Measurements from ENCODE around the gene TGFBR1.

The TGFBR1 gene

DNA sequence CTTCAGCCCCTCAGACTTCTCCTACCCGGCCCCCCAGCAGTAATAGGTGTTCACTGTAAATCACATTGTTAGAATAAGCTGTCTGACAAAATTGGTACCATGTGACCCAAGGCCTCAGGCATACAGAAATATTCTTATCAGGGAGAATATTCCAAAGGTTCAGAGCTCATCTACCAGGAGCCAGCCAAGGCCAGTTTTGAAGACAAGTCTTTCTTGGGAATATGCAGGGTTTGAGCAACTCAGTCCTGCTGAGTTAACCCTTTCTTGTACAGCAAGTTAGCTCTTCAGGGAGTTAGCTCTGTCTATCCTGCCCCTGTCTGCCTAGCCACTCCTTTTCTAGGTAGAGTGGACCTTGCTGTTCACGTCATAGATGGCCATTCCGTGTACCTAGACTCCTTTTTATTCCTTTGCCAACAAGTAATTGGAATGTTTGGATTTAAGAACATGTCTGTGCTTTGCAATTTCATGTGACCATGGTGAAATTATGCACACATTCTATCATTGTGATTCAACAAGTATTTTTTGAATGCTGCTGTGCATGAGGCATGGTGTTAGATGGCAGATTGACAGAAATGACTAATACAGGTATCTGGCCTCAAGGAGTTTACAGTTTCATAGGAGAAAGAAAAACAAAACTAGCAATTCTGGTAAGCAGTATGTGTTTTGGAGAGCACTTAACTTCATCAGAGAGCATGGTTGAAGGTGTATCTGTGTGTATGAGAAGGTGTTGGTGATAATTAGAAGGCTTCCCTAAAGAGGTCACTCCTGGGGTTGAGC lies 22.6 kb downstream of the TGFBR1 start:
- no peak for TF ChIP-seq CTCF (IDR thresholded peaks at IDR 0.05; ENCODE audit: control extremely low read depth, extremely low read depth, low read depth, missing control alignments)
- ChIA-PET POLR2A (no interaction called here), CTCF (interaction anchor here (0.9 to 4.2 kb wide), 4 partner anchors 10 to 129 kb away, joined by 4 to 22 read pairs (median 8); no protein-coding TSS in a partner anchor)
- DNase-seq (ENCODE audit: extremely low spot score): no peak

DNA sequence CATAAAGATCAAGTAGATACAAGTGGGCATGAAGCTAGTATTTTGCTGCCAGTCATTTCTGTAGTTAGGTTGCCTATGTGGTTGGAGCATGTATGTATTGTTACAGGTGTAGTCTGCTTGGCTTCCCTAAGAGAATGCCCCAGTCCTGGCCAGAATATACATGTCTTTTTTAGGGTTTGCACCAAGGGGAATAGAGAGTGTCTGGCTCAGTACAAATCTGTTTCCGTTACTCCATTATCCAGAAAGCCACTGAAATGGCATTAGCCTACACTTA lies 23.2 kb downstream of the TGFBR1 start:
- TF ChIP-seq CTCF (IDR thresholded peaks at IDR 0.05; ENCODE audit: control extremely low read depth, extremely low read depth, low read depth, missing control alignments): no peak
- DNase-seq (ENCODE audit: extremely low spot score): no peak
- CTCF ChIA-PET: interaction anchor here (4.2 kb wide), 1 partner anchor 13 kb away, joined by 22 read pairs; no protein-coding TSS in a partner anchor
- POLR2A ChIA-PET: no interaction called here

GRCh38 chr9:99129091-99129490 lies 24.2 kb downstream of the TGFBR1 start:
- DNase-seq (ENCODE audit: extremely low spot score): no peak
- POLR2A ChIA-PET: no interaction called here
- TF ChIP-seq CTCF (IDR thresholded peaks at IDR 0.05; ENCODE audit: control extremely low read depth, extremely low read depth, low read depth, missing control alignments): no peak
- CTCF ChIA-PET: interaction anchor here (1.1 to 1.6 kb wide), 2 partner anchors 11 to 14 kb away, joined by 3 read pairs; no protein-coding TSS in a partner anchor

GRCh38 chr9:99130069-99130468 lies 25.2 kb downstream of the TGFBR1 start:
- ChIA-PET POLR2A (no interaction called here), CTCF (interaction anchor here (0.8 to 1.6 kb wide), 3 partner anchors 9 to 13 kb away, joined by 3 to 5 read pairs (median 3); no protein-coding TSS in a partner anchor)

DNA sequence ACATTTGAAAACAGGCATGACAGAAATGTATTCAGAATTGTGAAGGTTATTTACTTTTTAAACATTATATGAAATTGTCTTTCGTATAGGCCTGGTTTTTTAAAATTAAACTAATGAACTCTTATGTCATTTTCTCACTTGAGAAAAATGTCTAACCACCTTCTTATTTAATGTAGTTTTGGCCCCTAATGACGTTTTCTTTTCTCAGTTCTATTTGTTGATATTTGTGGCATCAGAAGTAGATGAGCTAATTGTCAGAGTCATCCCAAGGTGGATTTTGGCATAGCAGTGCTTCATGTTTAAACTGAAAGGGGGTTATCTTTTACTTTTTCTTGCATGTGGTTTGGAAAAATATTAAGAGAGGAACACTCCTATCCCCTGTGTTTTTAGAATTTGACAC lies 28.2 kb downstream of the TGFBR1 start:
- no peak for TF ChIP-seq CTCF (IDR thresholded peaks at IDR 0.05; ENCODE audit: control extremely low read depth, extremely low read depth, low read depth, missing control alignments)
- no peak for DNase-seq (ENCODE audit: extremely low spot score)
- CTCF ChIA-PET: interaction anchor here (0.7 to 2.6 kb wide), 12 partner anchors 8 to 442 kb away, joined by 3 to 16 read pairs (median 4); partner anchors contain the start of gene TGFBR1
- POLR2A ChIA-PET: no interaction called here

More at GRCh38 chr9:99130069-99130468, 25.2 kb downstream of the TGFBR1 start:
- TF ChIP-seq CTCF (IDR thresholded peaks at IDR 0.05; ENCODE audit: control extremely low read depth, extremely low read depth, low read depth, missing control alignments): no peak
- DNase-seq (ENCODE audit: extremely low spot score): peak; percentile 37

GRCh38 chr9:99134893-99135341 lies 30.0 kb downstream of the TGFBR1 start:
- ChIA-PET POLR2A (no interaction called here), CTCF (interaction anchor here (1.4 to 5.0 kb wide), 4 partner anchors 15 to 441 kb away, joined by 3 to 39 read pairs (median 5); no protein-coding TSS in a partner anchor)
- TF ChIP-seq CTCF (IDR thresholded peaks at IDR 0.05; ENCODE audit: control extremely low read depth, extremely low read depth, low read depth, missing control alignments): no peak
- no peak for DNase-seq (ENCODE audit: extremely low spot score)

All from GM10248 (cell line).